GM23338 (cell line): ENCODE results near the gene ANKRD55. TPM values are rescaled to one million over a fixed set of nuclear protein-coding genes. Genes with fewer than 3 reads are reported as not detected.
"Not testable (repeated sequence)": the region's sequence is repeated elsewhere in the genome, so short reads cannot be mapped to it uniquely, and the experiment has no call there.

Experiments used
- ATAC-seq: fragments of 200-7000 bp; cut with Tn5 transposase; 3 replicates; pipeline ENCODE4 v1.9.1; 2020
- DNase-seq: peaks from one replicate; pipeline ENCODE4 v3.0.0-alpha.2; 2015; ENCODE audit warnings: low spot score
- H2AFZ ChIP-seq: fragments of 200-600 bp; sonication (generic); 2 replicates; pipeline ENCODE4 v1.8.0; 2016; ENCODE audit warnings: antibody characterized with exemption, mild to moderate bottlenecking, moderate library complexity
- H3F3A ChIP-seq: fragments of 200-600 bp; sonication (generic); replicated peaks from 2 replicates; pipeline ENCODE4 v1.8.0; 2017; ENCODE audit warnings: antibody characterized with exemption, mixed run types, low read depth
- H3K27ac ChIP-seq: fragments of 200-600 bp; sonication (generic); 2 replicates; pipeline ENCODE4 v1.6.1; 2016; ENCODE audit warnings: low read depth
- H3K27me3 ChIP-seq: fragments of 200-600 bp; sonication (generic); 2 replicates; pipeline ENCODE4 v1.8.0; 2016; ENCODE audit warnings: mild to moderate bottlenecking, mixed run types, moderate library complexity; ENCODE audit not compliant: insufficient read depth
- H3K36me3 ChIP-seq: fragments of 200-600 bp; sonication (generic); 2 replicates; pipeline ENCODE4 v1.8.0; 2016; ENCODE audit warnings: mild to moderate bottlenecking; ENCODE audit not compliant: insufficient read depth
- H3K4me1 ChIP-seq: fragments of 200-600 bp; sonication (generic); 2 replicates; pipeline ENCODE4 v1.8.0; 2016; ENCODE audit warnings: mild to moderate bottlenecking, moderate library complexity; ENCODE audit not compliant: insufficient read depth
- H3K4me2 ChIP-seq: fragments of 200-600 bp; sonication (generic); 2 replicates; pipeline ENCODE4 v1.7.1; 2017; ENCODE audit warnings: mixed run types
- H3K4me3 ChIP-seq: fragments of 200-600 bp; sonication (generic); 2 replicates; pipeline ENCODE4 v1.6.1; 2016; ENCODE audit warnings: mixed run types
- H3K79me2 ChIP-seq: fragments of 200-600 bp; sonication (generic); replicated peaks from 2 replicates; pipeline ENCODE4 v1.8.0; 2017; ENCODE audit warnings: mild to moderate bottlenecking; ENCODE audit not compliant: insufficient read depth
- H3K9me2 ChIP-seq: fragments of 200-600 bp; sonication (generic); 2 replicates; pipeline ENCODE4 v1.8.0; 2017; ENCODE audit not compliant: insufficient read depth
- H4K20me1 ChIP-seq: fragments of 200-600 bp; sonication (generic); replicated peaks from 2 replicates; pipeline ENCODE4 v1.8.0; 2017; ENCODE audit warnings: mild to moderate bottlenecking; ENCODE audit not compliant: insufficient read depth
- H3K27ac Mint-ChIP-seq: 2 replicates; pipeline ENCODE4 v1.8.0; 2020; ENCODE audit warnings: inconsistent platforms, mild to moderate bottlenecking, moderate library complexity, mixed read lengths
- H3K27me3 Mint-ChIP-seq: 3 replicates; pipeline ENCODE4 v1.8.0; 2022; ENCODE audit warnings: low read depth, mild to moderate bottlenecking, moderate library complexity, mixed read lengths, inconsistent platforms; ENCODE audit not compliant: insufficient read depth, poor library complexity
- H3K36me3 Mint-ChIP-seq: 3 replicates; pipeline ENCODE4 v1.8.0; 2021; ENCODE audit warnings: low read depth, mild to moderate bottlenecking, inconsistent platforms, moderate library complexity, mixed read lengths
- H3K4me1 Mint-ChIP-seq: 3 replicates; pipeline ENCODE4 v1.8.0; 2020; ENCODE audit warnings: mild to moderate bottlenecking, inconsistent platforms, mixed read lengths
- H3K4me3 Mint-ChIP-seq: 3 replicates; pipeline ENCODE4 v1.8.0; 2021; ENCODE audit warnings: moderate library complexity, mild to moderate bottlenecking, inconsistent platforms, mixed read lengths
- H3K9me3 Mint-ChIP-seq: 3 replicates; pipeline ENCODE4 v1.8.0; 2020; ENCODE audit warnings: moderate library complexity, mild to moderate bottlenecking, inconsistent platforms, mixed read lengths
- ETS1 ChIP-seq: IDR thresholded peaks from 2 replicates; pipeline ENCODE4 v1.6.1; 2016; ENCODE audit warnings: antibody characterized with exemption
- EZH2 ChIP-seq: fragments of 200-600 bp; sonication (generic); IDR thresholded peaks from one replicate; pipeline ENCODE4 v1.8.0; 2017; ENCODE audit warnings: antibody characterized with exemption, mild to moderate bottlenecking, low read depth; ENCODE audit not compliant: unreplicated experiment
- JUNB ChIP-seq: IDR thresholded peaks from one replicate; pipeline ENCODE4 v1.6.1; 2016; ENCODE audit warnings: antibody characterized with exemption; ENCODE audit not compliant: unreplicated experiment
- REST ChIP-seq: IDR thresholded peaks from one replicate; pipeline ENCODE4 v1.6.1; 2018; ENCODE audit warnings: antibody characterized with exemption; ENCODE audit not compliant: unreplicated experiment
- STAT1 ChIP-seq: IDR thresholded peaks from one replicate; pipeline ENCODE4 v1.6.1; 2016; ENCODE audit warnings: antibody characterized with exemption; ENCODE audit not compliant: unreplicated experiment
- polyA plus RNA-seq: library from polyadenylated mRNA; unstranded; fragments of >200 nt; fragmentation: Nextera tagmentation; extraction: Ambion mirVana; gene quantifications from 2 replicates; pipeline ENCODE4 v1.2.1, GENCODE V29; 2016
- total RNA-seq: library from RNA; depleted of rRNA; stranded (reverse); fragments of >200 nt; shearing (Covaris generic); gene quantifications from 2 replicates; pipeline ENCODE4 v1.2.3, GENCODE V29; 2014

The ANKRD55 gene
- total and polyA plus RNA-seq, 2 experiments from 2014 or later: not detected

- H3K79me2 ChIP-seq: no peaks in the 10 kb centered on the region
- H3F3A ChIP-seq: no peaks in the 10 kb centered on the region
- no peak for TF ChIP-seq EZH2
- TF ChIP-seq REST: no peak
- no peak for TF ChIP-seq JUNB
- TF ChIP-seq STAT1: no peak
- TF ChIP-seq ETS1: no peak
- H3K36me3 Mint-ChIP-seq: no peaks in the 10 kb centered on the region; the same call in 1 of the 3 replicates
- H3K27ac Mint-ChIP-seq: no peak overlapping the region
- H3K4me1 ChIP-seq: peaks cover 8% of the 10 kb centered on the region; the same call in 1 of the 2 replicates
- H3K4me3 Mint-ChIP-seq: no peak overlapping the region
- peaks cover 5% of the 10 kb centered on the region; the same call in 1 of the 3 replicates for H3K4me1 Mint-ChIP-seq
- ATAC-seq (no peak), DNase-seq (no peak)
- no peak overlapping the region for H3K4me2 ChIP-seq
- H3K27me3 Mint-ChIP-seq: peaks cover 4% of the 10 kb centered on the region
- no peak overlapping the region for H3K4me3 ChIP-seq
- no peaks in the 10 kb centered on the region for H4K20me1 ChIP-seq
- no peaks in the 10 kb centered on the region for H3K27me3 ChIP-seq
- no peak overlapping the region for H2AFZ ChIP-seq
- H3K9me3 Mint-ChIP-seq: no peaks in the 10 kb centered on the region; the same call in 2 of the 3 replicates
- H3K9me2 ChIP-seq: no peaks in the 10 kb centered on the region
- H3K27ac ChIP-seq: no peak overlapping the region
- no peaks in the 10 kb centered on the region for H3K36me3 ChIP-seq
Observed at GRCh38 chr5:56080375-56081052, 152.6 kb downstream of the ANKRD55 start.

- not testable (repeated sequence) for H3K9me3 Mint-ChIP-seq, ATAC-seq, H3K36me3 ChIP-seq, H3K4me1 ChIP-seq, DNase-seq, H3K9me2 ChIP-seq, H3K36me3 Mint-ChIP-seq, H3K4me3 Mint-ChIP-seq, H3K27ac Mint-ChIP-seq, H3K4me1 Mint-ChIP-seq, H3K4me3 ChIP-seq, H3K27me3 ChIP-seq, H4K20me1 ChIP-seq, H3K27ac ChIP-seq, H3K4me2 ChIP-seq, H3K79me2 ChIP-seq, H3K27me3 Mint-ChIP-seq, H3F3A ChIP-seq, H2AFZ ChIP-seq
Observed at GRCh38 chr5:56079157-56079500, 154.0 kb downstream of the ANKRD55 start.
